ENCODE results near the gene ISM1.

Gene ISM1

DNA sequence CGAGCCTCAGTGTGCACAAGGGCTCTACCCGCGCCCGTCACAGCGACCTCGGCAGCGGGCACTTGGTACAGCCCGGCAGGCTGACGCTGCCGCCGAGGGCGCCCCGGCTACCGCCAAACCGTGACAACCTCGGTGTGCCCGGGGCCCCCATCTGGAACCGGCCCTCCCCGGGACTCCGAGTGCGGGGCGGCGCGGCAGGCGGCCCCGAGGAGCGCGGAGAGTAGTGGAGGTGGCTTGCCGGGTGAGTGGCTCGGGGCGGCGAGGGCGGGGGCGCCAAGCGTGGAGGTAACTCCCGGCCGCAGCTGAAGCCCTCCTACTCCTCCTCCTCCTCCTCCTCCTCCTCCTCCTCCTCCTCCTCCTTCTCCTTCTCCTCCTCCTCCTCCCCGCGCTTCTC, at the start of gene ISM1:
TSS of gene ISM1 (plus strand) at position 371 of the 394 bp plus-strand sequence. CDS start 503 bp downstream, outside the sequence.
- no peak for DNase-seq (ENCODE audit: low read depth)

DNA sequence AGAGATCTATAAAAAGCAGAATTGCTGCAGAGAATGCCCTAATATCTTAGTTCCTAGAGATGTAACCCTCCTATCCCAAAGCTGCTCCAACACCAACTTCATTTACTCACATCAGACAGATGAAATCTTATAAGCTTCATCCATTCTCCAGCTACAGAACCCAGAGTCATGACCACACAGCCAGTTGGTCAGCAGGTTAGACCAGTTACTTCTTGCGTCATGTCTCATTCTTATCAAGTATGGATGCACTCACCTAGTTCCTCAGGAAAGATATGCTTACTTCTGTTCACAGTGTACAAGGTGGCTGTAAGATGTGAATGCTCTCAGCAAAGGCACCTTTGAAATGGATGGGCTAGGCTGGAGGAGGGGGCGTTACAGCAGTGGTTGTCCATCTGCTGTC, 47.9 kb upstream of the ISM1 start:
- DNase-seq (ENCODE audit: low read depth), result no peak

DNA sequence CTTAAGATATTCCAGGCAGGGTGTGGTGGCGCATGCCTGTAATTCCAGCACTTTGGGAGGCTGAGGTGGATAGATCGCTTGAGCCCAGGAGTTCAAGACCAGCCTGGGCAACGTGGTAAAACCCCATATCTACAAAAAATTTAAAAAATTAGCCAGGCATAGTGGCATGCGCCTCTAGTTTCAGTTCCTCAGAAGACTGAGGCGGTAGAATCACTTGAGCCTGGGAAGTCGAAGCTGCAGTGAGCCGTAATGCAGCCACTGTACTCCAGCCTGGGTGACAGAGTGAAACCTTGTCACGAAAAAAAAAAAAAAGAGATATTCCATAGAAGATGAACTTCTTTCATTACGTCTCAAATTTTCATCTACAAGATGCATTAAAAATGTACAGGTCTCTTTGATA, 46.7 kb upstream of the ISM1 start:
- DNase-seq (ENCODE audit: low read depth), result no peak

DNA sequence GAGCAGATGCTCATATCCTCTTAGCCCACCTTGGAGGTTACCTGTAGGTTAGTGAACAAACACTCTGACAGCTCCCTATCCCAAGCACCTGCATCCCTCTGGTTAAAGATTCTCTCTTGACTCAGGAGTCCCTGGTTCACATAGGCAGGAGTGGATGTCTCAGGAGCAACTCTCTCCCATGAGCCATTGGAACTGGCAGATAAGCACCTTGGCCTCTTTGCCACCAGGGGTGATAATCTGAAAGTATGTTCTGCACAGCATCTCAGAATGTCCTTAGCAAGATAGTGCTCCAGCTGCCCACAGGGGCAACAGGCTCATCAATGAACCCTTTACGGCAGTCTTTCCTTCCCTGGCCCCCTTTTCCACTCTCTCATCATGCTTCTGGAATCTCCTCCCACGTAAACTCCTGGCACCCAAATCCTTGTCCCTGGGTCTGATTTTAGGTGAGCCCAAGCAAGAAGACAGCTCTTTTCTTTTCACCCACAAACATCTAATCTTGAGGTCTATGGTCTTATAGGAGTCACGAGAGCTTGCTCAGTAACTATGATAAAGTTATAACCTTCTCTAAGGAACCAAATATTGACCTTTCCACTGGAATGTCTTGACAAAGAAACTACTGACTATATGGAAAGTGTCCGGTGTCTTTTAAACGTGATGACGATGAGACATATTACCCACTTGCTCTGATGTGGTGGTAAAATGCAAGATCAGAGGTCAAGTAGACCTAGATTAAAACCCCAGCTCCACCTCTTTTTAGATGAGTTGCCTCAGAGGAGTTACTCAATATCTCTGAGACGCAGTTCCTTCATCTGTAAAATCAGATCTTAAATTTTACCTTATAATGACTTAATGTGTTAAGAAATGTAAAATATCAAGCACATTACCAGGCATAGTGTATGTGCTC, 39.8 kb upstream of the ISM1 start:
- no peak for DNase-seq (ENCODE audit: low read depth)

DNA sequence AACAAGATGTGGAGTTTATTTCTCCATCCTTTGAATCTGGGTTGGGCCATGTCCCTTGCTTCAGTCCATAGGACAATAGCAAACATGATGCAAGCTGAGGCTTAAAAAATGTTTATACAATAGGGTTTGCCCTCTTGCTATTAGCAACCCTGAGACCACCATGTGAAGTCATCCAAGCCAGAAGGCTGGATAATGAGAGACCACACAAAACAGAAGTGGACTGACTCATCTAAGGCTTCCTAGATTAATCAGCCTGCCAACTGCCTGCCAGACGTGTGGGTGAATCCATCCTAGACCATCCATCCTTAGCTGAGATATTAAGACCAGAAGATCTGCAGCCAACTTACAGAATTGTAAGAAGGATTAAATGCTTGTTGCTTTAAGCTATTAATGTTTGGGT, 38.1 kb upstream of the ISM1 start:
- no peak for DNase-seq (ENCODE audit: low read depth)

DNA sequence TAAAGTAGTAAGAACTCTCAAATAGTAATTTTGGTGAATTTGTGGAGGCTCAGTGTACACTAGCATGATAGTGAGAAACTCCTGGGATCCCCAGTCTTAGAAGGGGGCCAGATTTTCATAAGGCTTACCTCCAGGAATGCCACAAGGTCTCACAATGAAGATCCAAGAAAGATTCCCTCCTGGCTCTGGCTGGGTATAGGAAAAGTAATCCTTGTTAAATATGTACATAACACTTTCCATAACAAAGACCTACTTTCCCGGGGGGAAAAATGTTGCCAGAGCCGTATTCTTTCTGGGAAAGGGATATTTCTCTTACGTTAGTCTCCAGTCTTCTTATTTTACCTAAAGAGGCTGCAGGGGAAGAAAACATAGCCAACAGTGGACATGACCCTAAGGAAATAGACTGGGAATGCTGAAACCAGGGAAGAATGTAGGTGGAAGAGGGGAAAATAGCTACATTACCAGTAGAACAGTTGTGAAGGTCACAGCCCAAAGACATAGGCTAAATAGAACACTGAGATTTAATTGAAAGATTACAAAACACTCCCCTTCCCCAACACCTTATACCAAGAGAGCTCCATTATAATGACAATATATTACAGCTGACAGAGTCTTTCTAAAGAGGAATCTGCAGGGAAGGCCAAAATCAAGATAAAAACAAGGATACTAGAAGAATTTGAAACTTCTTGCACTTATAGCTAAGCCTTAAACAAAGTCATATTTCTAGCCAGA, 34.9 kb upstream of the ISM1 start:
- no peak for DNase-seq (ENCODE audit: low read depth)

DNA sequence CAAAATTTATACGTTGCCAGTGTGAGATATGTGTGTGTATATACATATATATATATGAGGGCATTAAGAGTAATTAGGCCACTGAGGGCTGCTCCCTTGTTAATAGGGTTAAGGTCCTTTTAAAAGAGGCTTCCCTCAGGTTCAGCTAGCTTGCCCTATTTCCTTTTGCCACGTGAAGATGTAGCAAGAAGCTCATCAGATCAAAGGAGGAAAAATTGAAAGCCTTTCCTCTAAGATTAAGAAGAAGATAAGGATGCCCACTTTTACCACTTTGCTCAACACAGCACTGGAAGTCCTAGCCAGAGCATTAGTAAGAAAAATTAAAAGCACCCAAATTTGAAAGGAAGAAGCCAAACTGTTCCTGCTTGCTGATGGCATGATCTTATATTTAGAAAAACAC, 33.2 kb upstream of the ISM1 start:
- DNase-seq (ENCODE audit: low read depth), result no peak

DNA sequence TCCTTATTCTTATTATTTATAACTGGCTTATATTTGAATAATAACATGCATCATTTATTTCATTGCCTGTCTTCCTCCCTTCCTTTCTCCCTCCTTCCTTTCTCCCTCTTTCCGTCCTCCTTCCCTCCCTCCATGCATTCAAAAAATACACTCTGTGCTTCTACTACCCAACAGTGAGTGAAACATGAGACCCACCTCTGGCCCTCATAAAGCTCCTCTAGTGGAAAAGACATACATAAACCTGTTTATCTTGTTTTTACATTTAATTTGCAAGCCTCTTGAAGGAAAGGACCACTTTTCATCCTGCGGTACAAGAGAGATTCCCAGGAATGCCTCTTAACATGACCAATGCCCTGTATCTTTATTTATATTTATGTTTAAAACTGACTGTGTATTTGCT, 21.8 kb upstream of the ISM1 start:
- DNase-seq (ENCODE audit: low read depth), result no peak

DNA sequence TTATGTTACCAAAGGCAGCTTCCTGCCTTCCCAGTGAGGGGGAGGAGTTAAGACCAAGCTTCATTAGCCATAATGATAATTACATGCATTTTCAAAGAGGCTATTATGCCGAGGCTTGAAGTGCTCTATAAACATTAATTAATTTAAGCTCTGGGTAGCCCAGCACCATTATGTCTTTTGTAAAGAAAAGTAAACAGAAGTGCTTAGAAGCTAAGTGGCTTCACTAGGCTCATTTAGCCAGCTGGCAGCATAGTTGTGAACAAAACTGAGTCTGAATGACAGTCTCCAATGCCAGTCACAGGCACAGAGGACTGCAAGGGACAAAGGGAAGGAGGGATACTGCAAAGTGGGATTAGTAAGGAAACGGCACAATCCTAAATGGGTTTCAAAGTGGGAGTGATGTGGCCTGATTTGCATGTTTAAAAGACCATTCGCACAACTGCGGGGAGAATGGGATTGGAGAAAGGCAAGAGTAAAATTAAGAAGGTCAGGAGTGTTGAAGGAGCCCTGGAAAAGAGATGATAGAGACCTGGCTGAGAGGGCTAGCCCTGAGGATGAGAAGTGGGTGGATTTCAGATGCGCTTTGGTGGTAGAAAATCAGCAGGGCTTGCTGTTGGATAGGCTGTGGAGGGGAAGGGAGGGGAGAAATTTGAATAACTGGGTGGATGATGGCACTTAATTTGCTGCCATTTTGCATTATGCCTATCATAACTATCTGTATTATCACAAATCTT, 20.1 kb upstream of the ISM1 start:
- no peak for DNase-seq (ENCODE audit: low read depth)

DNA sequence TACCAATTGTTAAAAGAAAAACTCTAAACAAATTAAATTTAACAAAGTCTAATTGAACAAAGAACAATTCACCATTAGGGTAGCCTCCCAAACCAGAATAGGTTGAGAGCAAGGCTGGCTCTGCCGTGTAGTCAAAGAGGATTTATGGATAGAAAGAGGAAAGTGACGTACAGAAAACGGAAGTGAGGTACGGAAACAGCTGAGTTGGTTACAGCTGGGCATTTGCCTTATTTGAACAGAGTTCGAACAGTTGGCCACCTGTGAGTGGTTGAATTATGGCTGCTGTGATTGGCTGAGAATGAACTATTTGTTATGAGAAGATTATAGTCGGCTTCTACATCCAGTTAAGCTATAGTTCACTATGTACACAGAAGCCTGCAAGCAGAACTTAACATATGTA, 18.5 kb upstream of the ISM1 start:
- no peak for DNase-seq (ENCODE audit: low read depth)

DNA sequence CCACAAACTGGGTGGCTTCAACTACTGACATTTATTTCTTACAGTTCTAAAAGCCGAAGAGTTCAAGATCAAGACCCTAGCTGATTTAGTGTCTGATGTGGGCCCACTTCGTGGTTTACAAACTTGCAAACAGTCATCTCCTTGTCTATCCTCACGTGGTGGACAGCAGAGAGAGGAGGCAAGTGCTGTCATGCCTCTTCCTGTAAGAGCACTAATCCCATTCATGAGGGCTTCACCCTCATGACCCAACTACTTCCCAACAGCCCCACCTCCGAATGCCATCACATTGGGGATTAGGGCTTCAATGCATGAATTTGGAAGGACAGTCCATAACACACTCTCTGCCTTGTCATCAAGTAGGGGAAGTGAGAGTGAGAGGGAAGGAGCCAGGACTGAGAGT, 15.6 kb upstream of the ISM1 start:
- DNase-seq (ENCODE audit: low read depth), result no peak

DNA sequence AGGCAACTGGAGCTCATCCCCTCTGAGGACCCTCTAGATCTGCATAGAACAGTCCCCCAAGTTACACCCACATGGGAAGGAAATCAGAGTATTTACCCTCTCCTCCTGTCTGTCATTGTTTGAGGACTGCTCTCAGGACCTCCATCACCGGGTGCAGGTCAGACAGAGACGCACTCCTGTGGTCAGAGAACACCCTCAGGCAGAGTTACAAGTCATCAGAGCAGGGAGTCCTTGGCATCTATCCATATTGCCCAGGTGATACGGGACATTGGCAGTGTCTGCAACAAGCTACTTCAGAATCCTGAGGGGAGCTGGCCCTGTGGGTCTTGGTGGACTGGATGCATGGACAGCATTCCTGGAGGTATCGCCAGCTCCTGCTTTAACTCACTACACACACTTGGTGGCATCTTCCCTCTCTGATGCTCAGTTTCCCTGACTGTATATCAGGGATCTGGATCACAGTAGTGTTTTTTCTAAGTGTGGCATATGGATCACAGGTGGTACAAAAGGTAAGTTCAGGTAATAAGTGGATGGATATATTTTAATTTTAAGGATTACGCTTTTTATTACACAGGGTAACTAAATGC, 15.1 kb upstream of the ISM1 start:
- DNase-seq (ENCODE audit: low read depth), result no peak

DNA sequence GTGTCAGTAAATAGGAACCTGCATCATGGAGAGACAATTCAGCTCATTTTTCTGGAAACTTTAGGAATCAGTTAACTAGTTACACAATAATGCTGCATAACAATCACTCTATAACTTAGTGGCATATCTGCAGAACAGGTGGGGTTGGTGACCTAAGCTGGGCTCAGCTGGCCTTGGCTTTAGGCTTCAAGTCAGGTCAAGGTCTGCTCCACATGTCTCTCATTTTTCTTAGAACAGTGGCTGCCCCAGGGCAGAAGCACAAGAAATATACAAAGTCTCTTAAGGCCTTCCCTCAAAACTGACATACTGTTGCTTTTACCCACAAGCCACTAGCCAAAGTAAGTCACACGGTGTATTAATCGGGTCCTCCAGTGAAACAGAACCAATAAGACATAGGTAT, 14.1 kb upstream of the ISM1 start:
- DNase-seq (ENCODE audit: low read depth), result no peak

DNA sequence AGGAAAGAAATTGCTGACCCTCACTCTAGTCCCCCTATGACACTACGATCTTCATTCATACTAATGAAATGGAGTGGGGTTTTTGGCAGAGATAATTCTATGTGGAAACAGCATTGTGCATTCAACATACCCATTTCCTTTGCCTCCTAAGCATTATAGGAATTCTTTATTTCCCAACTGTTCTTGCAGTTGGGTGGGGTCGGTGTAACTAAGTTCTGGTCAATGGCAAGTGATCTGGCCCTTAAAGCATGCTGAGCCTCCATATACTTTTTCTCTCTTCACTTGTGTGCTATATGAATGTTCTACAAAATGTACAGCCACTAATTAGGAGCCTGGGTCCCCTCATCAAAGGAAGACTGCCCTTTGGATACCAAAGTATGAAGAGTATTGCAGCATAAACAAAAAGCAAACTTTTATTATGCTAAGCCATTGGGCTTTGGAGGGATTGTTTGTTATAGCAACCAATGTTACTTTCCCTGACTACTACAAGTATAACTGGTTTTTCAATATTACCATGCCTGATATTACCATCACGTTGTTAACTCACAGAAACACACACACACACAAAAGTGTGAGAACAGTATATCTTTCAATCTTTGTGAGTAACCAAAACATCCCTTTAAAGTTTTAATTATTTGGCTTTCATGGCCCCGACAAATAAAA, 9.0 kb upstream of the ISM1 start:
- peak; percentile 14 for DNase-seq (ENCODE audit: low read depth)

DNA sequence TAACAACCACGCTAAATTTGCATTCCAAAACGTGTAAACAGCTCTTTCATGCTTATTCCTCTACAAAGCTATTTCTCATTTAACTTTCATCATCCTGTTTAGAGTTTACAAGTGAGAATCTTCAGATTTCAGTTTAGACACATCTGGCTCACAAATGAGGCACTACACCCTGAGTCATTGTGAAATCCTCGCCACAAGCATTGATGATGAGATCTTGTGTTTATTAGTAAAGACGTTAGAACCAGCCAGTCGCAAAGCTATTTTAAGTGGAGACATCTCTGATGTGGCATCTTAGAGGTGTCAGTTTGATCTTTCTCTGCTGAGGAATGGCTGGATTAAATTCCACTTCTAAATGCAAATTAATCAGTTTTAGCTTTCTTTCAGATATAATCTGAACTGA, 8.3 kb upstream of the ISM1 start:
- peak; percentile 82 for DNase-seq (ENCODE audit: low read depth)

DNA sequence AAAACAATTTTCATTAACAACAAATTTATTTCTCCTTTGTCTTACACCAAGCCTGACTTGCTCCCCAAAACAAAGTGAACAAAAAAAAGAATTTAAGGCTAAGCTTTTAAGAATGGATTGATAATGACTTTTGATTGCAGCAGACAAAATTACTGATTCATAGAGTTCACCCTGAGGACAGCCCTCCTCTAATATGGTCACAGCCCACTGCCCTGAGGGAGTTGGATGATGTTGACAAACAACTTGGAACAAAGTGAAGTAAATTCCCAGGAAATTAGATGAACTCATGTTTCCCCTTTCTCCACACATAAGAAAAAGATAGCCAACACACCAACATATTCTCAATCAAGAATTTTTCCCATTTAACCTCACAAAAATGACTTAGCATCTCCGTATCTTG, 7.7 kb upstream of the ISM1 start:
- no peak for DNase-seq (ENCODE audit: low read depth)

DNA sequence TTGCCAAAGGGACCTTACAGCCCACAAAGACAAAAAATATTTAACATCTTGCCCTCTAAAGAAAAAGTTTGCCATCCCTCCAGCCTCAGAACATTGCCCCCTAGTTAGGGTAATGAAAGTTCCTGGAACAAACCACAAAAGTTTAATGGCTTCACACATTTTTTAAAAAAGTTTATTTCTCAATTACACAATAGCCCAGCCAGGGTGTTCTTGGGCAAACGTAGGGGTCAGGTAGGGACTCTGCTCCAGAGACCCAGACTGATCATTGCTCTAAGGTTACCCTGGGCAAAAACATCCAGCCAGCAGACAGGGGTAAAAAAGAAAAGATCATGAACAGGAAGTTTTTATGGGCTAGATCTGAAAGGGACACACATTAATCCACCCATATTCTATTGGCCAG, 4.5 kb upstream of the ISM1 start:
- DNase-seq (ENCODE audit: low read depth), result no peak

DNA sequence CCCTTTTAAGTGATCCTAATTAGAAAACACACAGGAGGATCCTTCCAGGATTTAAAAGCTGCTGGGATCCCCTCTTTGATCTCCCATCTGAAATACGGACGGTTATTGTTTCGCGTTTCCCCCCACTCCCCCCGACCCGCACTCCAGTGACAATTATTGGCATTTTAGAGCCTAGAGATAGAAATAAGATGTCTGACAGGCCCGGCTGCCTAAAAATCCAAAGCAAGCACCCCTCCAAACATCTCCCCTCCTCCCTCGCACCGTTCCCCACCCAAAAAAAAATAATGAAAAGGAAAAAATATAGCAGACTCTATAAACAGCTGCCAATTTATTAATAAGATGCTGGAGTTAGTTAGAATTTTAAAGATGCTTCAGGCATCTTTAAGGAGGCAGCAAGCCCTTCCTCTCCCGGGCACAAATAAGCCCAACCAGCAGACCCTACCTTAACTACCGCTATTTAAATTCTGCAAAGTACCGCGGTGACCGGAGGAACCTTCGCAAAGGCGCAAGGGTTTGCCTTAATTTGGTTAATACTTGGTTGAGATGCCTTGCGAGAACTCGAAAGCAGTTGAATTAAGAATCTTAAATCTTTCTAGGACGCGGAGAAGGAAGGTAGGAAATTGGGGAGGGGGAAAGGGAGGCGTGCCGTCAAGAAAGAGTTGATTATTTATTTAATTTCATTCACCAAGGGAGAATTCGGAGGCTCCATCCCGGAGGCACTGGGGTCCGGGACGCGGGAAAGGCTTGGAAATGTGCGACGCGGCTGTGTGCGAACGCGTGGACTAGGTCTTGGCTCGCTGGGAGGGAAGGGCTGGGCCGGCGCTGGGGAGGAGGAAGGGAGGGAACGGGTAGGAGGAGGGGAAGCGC, 1.5 kb upstream of the ISM1 start:
- DNase-seq (ENCODE audit: low read depth), result no peak

DNA sequence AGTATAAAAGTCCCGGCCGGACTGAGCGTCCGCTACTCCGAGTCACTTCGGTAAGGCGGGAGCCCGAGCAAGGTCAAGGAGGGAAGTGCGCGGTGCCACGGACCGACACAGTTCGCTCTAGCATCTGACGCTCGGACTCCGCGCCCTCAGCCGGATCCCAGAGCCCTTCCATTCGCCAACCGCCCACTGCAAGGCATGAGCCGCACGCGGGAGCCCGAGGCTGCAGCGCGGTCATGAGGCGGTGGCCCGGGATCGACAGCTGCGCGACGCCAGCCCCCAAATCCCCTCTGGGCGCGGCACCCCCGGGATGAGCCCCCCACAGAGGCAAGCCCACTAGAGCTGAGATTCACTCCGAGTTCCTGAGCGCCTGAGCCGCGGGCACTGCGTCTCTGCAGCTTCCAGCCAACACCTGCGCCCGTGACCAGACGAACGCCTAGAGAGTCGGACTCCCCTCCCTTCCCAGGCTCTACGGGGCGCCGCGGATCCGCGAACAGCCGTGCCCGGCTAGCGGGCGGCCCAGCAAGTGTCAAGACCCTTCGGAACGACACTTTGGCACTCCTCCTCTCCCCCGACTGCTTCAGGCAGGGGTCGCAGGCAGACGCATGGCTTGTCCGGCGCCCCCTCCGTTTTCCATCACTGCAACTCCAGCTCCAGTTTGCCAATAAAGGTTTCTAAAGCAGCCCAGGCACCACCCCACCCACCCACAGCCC, 725 bp upstream of the ISM1 start:
- DNase-seq (ENCODE audit: low read depth), result peak; percentile 32

DNA sequence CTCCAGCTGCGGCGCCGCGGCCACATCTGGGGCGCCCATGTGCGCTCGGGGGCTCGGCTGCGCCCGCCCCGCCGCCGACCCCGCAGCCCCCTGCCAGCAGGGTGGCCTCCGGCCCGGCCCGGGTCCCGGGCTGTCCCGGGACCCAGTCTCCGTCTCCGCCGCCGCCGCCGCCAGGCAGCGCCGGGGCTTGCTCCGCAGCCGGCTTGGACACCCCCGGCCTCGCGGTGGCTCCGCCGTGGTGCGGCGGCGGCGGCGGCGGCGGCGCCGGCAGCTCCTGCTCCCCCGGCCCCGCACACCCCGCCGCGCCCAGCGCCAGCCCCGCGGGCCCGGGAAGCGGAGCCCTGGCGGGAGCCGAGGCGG, 219 bp downstream of the ISM1 start:
- no peak for DNase-seq (ENCODE audit: low read depth)

Measured in fibroblast of gingiva (primary cell).